Measurements from ENCODE around the gene PSPH. TPM values are rescaled to one million over a fixed set of nuclear protein-coding genes. Genes with fewer than 3 reads are reported as not detected.

The PSPH gene
- polyA plus RNA-seq, 4 donors: 2.7 to 88.4 (median 16.6) TPM

- FAIRE-seq: no peak
- no peak for DNase-seq
These were observed 43.4 kb downstream of the PSPH start for GRCh38 chr7:56007891-56008290.

GRCh38 chr7:56007167-56007652 lies 44.0 kb downstream of the PSPH start:
- FAIRE-seq (no peak), DNase-seq (peak in 1 of 2 donors; percentile 95)
- Histone ChIP-seq H3K4me3 (ENCODE audit: low read depth in 1 of 3, low read length in 3 of 3) (no peak overlapping the region), H3K27me3 (ENCODE audit: control insufficient read depth in 3 of 3, insufficient read depth in 3 of 3, low read length in 3 of 3) (no peaks in the 10 kb centered on the region), H3K9me3 (ENCODE audit: control insufficient read depth in 2 of 2, insufficient read depth in 1 of 2, low read depth in 1 of 2, low read length in 1 of 2) (no peaks in the 10 kb centered on the region), H3K27ac (ENCODE audit: low read depth in 1 of 3, low read length in 2 of 3) (peak overlapping the region in 1 of 3 donors; percentile 82), H3K4me1 (ENCODE audit: control insufficient read depth in 3 of 3, insufficient read depth in 2 of 3, low read depth in 1 of 3, low read length in 2 of 3) (peaks cover 0 to 19% (median 0%) of the 10 kb centered on the region in 3 donors), H3K36me3 (ENCODE audit: control insufficient read depth in 3 of 3, insufficient read depth in 2 of 3, low read depth in 1 of 3, low read length in 3 of 3) (peaks cover 0 to 19% (median 0%) of the 10 kb centered on the region in 3 donors)
- WGBS, 3 donors: 46 to 66% (median 59%) methylated on average over 4 of the region's 4 CpGs

More at GRCh38 chr7:56007891-56008290, 43.4 kb downstream of the PSPH start:
- H3K27me3 ChIP-seq (ENCODE audit: control insufficient read depth in 3 of 3, insufficient read depth in 3 of 3, low read length in 3 of 3): no peaks in the 10 kb centered on the region
- H3K27ac ChIP-seq (ENCODE audit: low read depth in 1 of 3, low read length in 2 of 3): peak overlapping the region in 1 of 3 donors; percentile 82
- no peak overlapping the region for H3K4me3 ChIP-seq (ENCODE audit: low read depth in 1 of 3, low read length in 3 of 3)
- 89 to 94% (median 90%) methylated on average over 9 of the region's 9 CpGs for WGBS, 3 donors
- H3K36me3 ChIP-seq (ENCODE audit: control insufficient read depth in 3 of 3, insufficient read depth in 2 of 3, low read depth in 1 of 3, low read length in 3 of 3): peaks cover 0 to 24% (median 0%) of the 10 kb centered on the region in 3 donors
- peaks cover 0 to 19% (median 0%) of the 10 kb centered on the region in 3 donors for H3K4me1 ChIP-seq (ENCODE audit: control insufficient read depth in 3 of 3, insufficient read depth in 2 of 3, low read depth in 1 of 3, low read length in 2 of 3)
- H3K9me3 ChIP-seq (ENCODE audit: control insufficient read depth in 2 of 2, insufficient read depth in 1 of 2, low read depth in 1 of 2, low read length in 1 of 2): no peaks in the 10 kb centered on the region

DNA sequence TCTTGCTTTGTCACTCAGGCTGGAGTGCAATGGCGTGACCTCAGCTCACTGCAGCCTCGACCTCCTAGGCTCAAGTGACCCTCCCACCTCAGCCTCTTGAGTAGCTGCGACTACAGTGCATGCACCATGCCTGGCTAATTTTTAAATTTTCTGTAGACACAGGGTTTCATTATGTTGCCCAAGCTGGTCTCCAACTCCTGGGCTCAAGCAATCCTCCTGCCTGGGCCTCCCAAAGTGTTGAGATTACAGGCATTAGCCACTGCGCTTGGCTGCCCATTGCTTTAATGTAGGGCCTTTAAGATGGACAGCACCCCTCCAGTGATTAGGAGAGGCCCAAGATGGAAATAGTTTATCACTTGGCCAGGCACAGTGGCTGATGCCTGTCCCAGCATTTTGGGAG lies 47.5 kb downstream of the PSPH start:
- DNase-seq: no peak
- Histone ChIP-seq H3K27ac (ENCODE audit: low read depth in 1 of 3, low read length in 2 of 3) (no peak overlapping the region), H3K4me1 (ENCODE audit: control insufficient read depth in 3 of 3, insufficient read depth in 2 of 3, low read depth in 1 of 3, low read length in 2 of 3) (peaks cover 0 to 24% (median 0%) of the 10 kb centered on the region in 3 donors), H3K4me3 (ENCODE audit: low read depth in 1 of 3, low read length in 3 of 3) (no peak overlapping the region), H3K36me3 (ENCODE audit: control insufficient read depth in 3 of 3, insufficient read depth in 2 of 3, low read depth in 1 of 3, low read length in 3 of 3) (peaks cover 0 to 6% (median 0%) of the 10 kb centered on the region in 3 donors), H3K9me3 (ENCODE audit: control insufficient read depth in 2 of 2, insufficient read depth in 1 of 2, low read depth in 1 of 2, low read length in 1 of 2) (no peaks in the 10 kb centered on the region), H3K27me3 (ENCODE audit: control insufficient read depth in 3 of 3, insufficient read depth in 3 of 3, low read length in 3 of 3) (no peaks in the 10 kb centered on the region)
- no peak for FAIRE-seq
- whole genome bisulfite sequencing, 3 donors: 87 to 92% (median 90%) methylated on average over 4 of the region's 4 CpGs

DNA sequence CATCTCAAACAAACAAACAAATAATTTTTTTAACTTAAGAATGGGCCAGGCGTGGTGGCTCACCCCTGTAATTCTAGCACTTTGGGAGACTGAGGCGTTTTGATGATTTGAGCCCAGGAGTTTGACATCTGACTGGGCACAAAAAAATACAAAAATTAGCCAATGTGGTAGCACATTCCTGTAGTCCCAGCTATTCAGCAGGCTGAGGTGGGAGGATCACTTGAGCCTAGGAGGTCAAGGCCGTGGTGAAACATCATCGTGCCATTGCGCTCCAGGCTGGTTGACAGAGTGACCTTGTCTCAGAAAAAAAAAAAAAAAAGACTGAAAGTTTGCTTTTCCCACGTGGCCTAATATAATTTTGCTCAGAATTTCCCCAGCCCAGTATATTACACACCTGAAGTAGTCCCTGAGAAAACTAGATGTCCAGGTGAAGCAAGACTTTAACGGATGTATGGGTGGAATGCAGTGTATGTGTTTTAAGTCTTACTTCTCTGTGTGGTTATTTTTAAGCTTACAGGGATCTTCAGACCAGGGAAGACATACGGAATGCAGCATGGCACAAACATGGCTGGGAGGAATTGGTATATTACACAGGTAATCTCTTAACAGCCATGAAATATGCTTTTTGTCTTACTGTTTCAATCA lies 54.3 kb downstream of the PSPH start:
- H3K36me3 ChIP-seq (ENCODE audit: control insufficient read depth in 3 of 3, insufficient read depth in 2 of 3, low read depth in 1 of 3, low read length in 3 of 3): peaks cover 7 to 42% (median 9%) of the 10 kb centered on the region in 3 donors
- FAIRE-seq: no peak
- 86 to 92% (median 86%) methylated on average over 8 of the region's 8 CpGs for WGBS, 3 donors

DNA sequence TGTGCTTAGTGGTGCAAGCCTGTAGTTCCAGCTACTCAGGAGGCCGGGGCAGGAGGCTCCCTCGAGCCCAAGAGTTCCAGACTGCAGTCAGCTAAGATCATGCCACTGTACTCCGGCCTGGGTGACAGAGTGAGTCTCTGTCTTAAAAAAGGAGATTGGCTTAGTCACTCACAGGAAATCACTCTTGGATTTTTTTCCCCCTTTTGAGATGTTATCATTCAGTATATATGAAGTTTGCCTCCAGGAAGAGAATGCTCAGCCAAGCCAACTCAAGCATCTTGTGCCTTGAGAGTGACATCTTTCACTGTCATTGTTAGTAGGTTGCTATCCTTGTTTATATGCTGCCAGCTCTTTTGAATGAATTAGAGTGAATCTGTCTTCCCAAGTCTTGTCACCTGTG lies 58.9 kb downstream of the PSPH start:
- no peak for FAIRE-seq
- H3K27ac ChIP-seq (ENCODE audit: low read depth in 1 of 3, low read length in 2 of 3): no peak overlapping the region
- WGBS, 3 donors: 93 to 98% (median 95%) methylated on average over 3 of the region's 3 CpGs
- no peak for DNase-seq
- H3K27me3 ChIP-seq (ENCODE audit: control insufficient read depth in 3 of 3, insufficient read depth in 3 of 3, low read length in 3 of 3): no peaks in the 10 kb centered on the region
- H3K4me1 ChIP-seq (ENCODE audit: control insufficient read depth in 3 of 3, insufficient read depth in 2 of 3, low read depth in 1 of 3, low read length in 2 of 3): no peaks in the 10 kb centered on the region
- no peak overlapping the region for H3K4me3 ChIP-seq (ENCODE audit: low read depth in 1 of 3, low read length in 3 of 3)
- H3K9me3 ChIP-seq (ENCODE audit: control insufficient read depth in 2 of 2, insufficient read depth in 1 of 2, low read depth in 1 of 2, low read length in 1 of 2): no peaks in the 10 kb centered on the region
- peaks cover 6 to 49% (median 10%) of the 10 kb centered on the region in 3 donors for H3K36me3 ChIP-seq (ENCODE audit: control insufficient read depth in 3 of 3, insufficient read depth in 2 of 3, low read depth in 1 of 3, low read length in 3 of 3)

More for the DNA sequence above, 54.3 kb downstream of the PSPH start:
- H3K9me3 ChIP-seq (ENCODE audit: control insufficient read depth in 2 of 2, insufficient read depth in 1 of 2, low read depth in 1 of 2, low read length in 1 of 2): no peaks in the 10 kb centered on the region
- no peak for DNase-seq
- no peaks in the 10 kb centered on the region for H3K27me3 ChIP-seq (ENCODE audit: control insufficient read depth in 3 of 3, insufficient read depth in 3 of 3, low read length in 3 of 3)
- H3K27ac ChIP-seq (ENCODE audit: low read depth in 1 of 3, low read length in 2 of 3): no peak overlapping the region
- no peak overlapping the region for H3K4me3 ChIP-seq (ENCODE audit: low read depth in 1 of 3, low read length in 3 of 3)
- peaks cover 0 to 5% (median 0%) of the 10 kb centered on the region in 3 donors for H3K4me1 ChIP-seq (ENCODE audit: control insufficient read depth in 3 of 3, insufficient read depth in 2 of 3, low read depth in 1 of 3, low read length in 2 of 3)

- Histone ChIP-seq H3K4me3 (ENCODE audit: low read depth in 1 of 3, low read length in 3 of 3) (no peak overlapping the region), H3K36me3 (ENCODE audit: control insufficient read depth in 3 of 3, insufficient read depth in 2 of 3, low read depth in 1 of 3, low read length in 3 of 3) (peaks cover 11 to 44% (median 21%) of the 10 kb centered on the region in 3 donors), H3K27ac (ENCODE audit: low read depth in 1 of 3, low read length in 2 of 3) (no peak overlapping the region), H3K27me3 (ENCODE audit: control insufficient read depth in 3 of 3, insufficient read depth in 3 of 3, low read length in 3 of 3) (no peaks in the 10 kb centered on the region), H3K9me3 (ENCODE audit: control insufficient read depth in 2 of 2, insufficient read depth in 1 of 2, low read depth in 1 of 2, low read length in 1 of 2) (no peaks in the 10 kb centered on the region), H3K4me1 (ENCODE audit: control insufficient read depth in 3 of 3, insufficient read depth in 2 of 3, low read depth in 1 of 3, low read length in 2 of 3) (no peaks in the 10 kb centered on the region)
- DNase-seq: no peak
- 92 to 95% (median 92%) methylated on average over 3 of the region's 3 CpGs for WGBS, 3 donors
- FAIRE-seq: no peak
These were observed 67.7 kb downstream of the PSPH start for GRCh38 chr7:55983537-55983936.

DNA sequence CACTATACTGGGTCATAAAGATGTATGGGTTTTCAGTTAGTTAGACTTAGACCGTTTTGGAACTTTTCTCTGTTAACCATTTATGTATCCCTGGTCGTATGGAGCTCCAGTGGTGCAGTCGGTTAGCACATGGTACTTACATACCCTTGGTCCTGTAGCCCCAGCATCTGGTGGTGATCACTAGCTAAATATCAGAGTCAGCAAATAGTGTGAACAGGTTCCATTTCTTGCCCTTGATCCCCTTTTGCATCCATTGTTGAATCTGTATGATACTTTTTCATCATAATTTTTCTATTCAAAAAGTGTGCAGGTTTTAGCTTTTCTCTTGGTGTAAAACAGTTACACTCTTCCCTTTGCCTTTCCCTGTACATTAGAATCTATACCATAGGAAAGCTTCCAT lies 71.0 kb downstream of the PSPH start:
- Histone ChIP-seq H3K4me3 (ENCODE audit: low read depth in 1 of 3, low read length in 3 of 3) (no peak overlapping the region), H3K36me3 (ENCODE audit: control insufficient read depth in 3 of 3, insufficient read depth in 2 of 3, low read depth in 1 of 3, low read length in 3 of 3) (peaks cover 11 to 23% (median 17%) of the 10 kb centered on the region in 3 donors), H3K27me3 (ENCODE audit: control insufficient read depth in 3 of 3, insufficient read depth in 3 of 3, low read length in 3 of 3) (no peaks in the 10 kb centered on the region), H3K27ac (ENCODE audit: low read depth in 1 of 3, low read length in 2 of 3) (no peak overlapping the region), H3K4me1 (ENCODE audit: control insufficient read depth in 3 of 3, insufficient read depth in 2 of 3, low read depth in 1 of 3, low read length in 2 of 3) (no peaks in the 10 kb centered on the region), H3K9me3 (ENCODE audit: control insufficient read depth in 2 of 2, insufficient read depth in 1 of 2, low read depth in 1 of 2, low read length in 1 of 2) (no peaks in the 10 kb centered on the region)
- 87 to 89% (median 87%) methylated on average over 3 of the region's 3 CpGs for WGBS, 3 donors
- FAIRE-seq: no peak
- no peak for DNase-seq

GRCh38 chr7:55977831-55978230 lies 73.4 kb downstream of the PSPH start:
- no peak for FAIRE-seq
- DNase-seq: no peak
- Histone ChIP-seq H3K27me3 (ENCODE audit: control insufficient read depth in 3 of 3, insufficient read depth in 3 of 3, low read length in 3 of 3) (no peaks in the 10 kb centered on the region), H3K4me1 (ENCODE audit: control insufficient read depth in 3 of 3, insufficient read depth in 2 of 3, low read depth in 1 of 3, low read length in 2 of 3) (no peaks in the 10 kb centered on the region), H3K27ac (ENCODE audit: low read depth in 1 of 3, low read length in 2 of 3) (no peak overlapping the region), H3K36me3 (ENCODE audit: control insufficient read depth in 3 of 3, insufficient read depth in 2 of 3, low read depth in 1 of 3, low read length in 3 of 3) (peaks cover 11 to 17% (median 12%) of the 10 kb centered on the region in 3 donors), H3K9me3 (ENCODE audit: control insufficient read depth in 2 of 2, insufficient read depth in 1 of 2, low read depth in 1 of 2, low read length in 1 of 2) (no peaks in the 10 kb centered on the region), H3K4me3 (ENCODE audit: low read depth in 1 of 3, low read length in 3 of 3) (no peak overlapping the region)
- WGBS, 3 donors: 74 to 95% (median 90%) methylated on average over 4 of the region's 4 CpGs
